Measurements from ENCODE around the gene YDJC.

DNA sequence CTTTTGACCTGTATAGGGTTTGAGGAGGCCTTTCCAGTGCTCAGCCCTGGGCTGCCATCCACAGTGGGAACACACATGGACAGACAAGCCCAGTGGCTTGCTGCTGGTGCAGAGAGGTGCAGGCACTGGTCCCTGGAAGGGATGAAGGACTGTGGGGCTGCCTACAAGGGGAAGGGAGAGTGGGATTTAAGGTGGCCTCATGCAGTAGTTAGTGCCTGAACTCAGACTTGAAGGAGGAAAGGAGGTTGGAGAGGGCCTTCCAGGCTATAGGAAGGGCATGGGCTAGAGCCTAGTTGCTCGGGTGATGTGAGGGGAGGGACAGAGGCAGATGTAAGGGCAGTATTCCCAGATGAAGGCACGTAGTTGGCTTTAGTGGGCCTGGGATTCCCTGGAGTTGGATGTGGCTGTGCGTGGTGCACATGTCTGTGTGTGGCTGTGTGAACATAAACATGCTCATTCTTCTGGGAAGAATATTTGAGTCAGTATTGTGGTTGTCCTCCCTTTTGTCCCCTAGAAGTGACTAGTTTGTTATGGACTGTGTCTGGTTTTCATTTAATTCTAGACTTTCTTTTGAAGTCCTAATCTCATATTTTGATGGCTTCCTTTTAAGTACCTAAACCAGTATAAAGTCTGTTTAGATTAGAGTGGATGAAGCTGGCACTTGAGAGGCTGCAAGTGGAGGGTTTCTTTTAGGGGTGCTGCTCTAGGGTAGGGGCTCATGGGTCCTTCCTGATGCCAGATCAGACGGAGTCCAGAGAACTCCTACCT lies 18.4 kb downstream of the YDJC start:
- TF ChIP-seq EZH2 (IDR thresholded peaks at IDR 0.05; ENCODE audit: low read depth): no peak
- TF ChIP-seq, protein P1, sequence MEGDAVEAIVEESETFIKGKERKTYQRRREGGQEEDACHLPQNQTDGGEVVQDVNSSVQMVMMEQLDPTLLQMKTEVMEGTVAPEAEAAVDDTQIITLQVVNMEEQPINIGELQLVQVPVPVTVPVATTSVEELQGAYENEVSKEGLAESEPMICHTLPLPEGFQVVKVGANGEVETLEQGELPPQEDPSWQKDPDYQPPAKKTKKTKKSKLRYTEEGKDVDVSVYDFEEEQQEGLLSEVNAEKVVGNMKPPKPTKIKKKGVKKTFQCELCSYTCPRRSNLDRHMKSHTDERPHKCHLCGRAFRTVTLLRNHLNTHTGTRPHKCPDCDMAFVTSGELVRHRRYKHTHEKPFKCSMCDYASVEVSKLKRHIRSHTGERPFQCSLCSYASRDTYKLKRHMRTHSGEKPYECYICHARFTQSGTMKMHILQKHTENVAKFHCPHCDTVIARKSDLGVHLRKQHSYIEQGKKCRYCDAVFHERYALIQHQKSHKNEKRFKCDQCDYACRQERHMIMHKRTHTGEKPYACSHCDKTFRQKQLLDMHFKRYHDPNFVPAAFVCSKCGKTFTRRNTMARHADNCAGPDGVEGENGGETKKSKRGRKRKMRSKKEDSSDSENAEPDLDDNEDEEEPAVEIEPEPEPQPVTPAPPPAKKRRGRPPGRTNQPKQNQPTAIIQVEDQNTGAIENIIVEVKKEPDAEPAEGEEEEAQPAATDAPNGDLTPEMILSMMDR (conservative IDR thresholded peaks at IDR 0.05): no peak
